D721Med (cell line): Measurements from ENCODE around the gene MEX3D.

Experiments used
- DNase-seq: peaks from one replicate; pipeline ENCODE4 v3.0.0; 2011; ENCODE audit warnings: low spot score; ENCODE audit not compliant: insufficient read length
- FAIRE-seq: peaks from 2 replicates; lab custom pipeline; 2011; peaks lifted over from hg19 to GRCh38; lab: Jason Lieb, UNC
- CTCF ChIP-seq: IDR thresholded peaks from 2 replicates; pipeline ENCODE4 v1.5.1; 2012; ENCODE audit warnings: mild to moderate bottlenecking, control low read depth; ENCODE audit not compliant: insufficient read depth; ENCODE audit errors: missing control alignments

MEX3D gene

GRCh38 chr19:1577090-1577928 lies 9.2 kb upstream of the MEX3D start:
- DNase-seq = no peak
- TF ChIP-seq CTCF = no peak
- no peak for FAIRE-seq

- DNase-seq (no peak), FAIRE-seq (no peak)
- TF ChIP-seq CTCF = no peak
Observed at GRCh38 chr19:1576242-1577089, 8.3 kb upstream of the MEX3D start.

- TF ChIP-seq CTCF = no peak
- DNase-seq (no peak), FAIRE-seq (no peak)
Observed at GRCh38 chr19:1575323-1576241, 7.5 kb upstream of the MEX3D start.

- FAIRE-seq (no peak), DNase-seq (no peak)
- no peak for TF ChIP-seq CTCF
Observed at GRCh38 chr19:1574354-1575136, 6.4 kb upstream of the MEX3D start.

GRCh38 chr19:1572795-1573194 lies 4.7 kb upstream of the MEX3D start:
- TF ChIP-seq CTCF = no peak
- DNase-seq (no peak), FAIRE-seq (no peak)

- FAIRE-seq = no peak
- DNase-seq = no peak
- no peak for TF ChIP-seq CTCF
Observed at GRCh38 chr19:1571358-1571757, 3.2 kb upstream of the MEX3D start.
